Activated CD4-positive, alpha-beta T cell treated with anti-CD3 and anti-CD28 coated beads, Interleukin-2, amount 50 U/mL, for 48 hours (primary cell): ENCODE data around the gene TMED3.
"Not testable (repeated sequence)": the region's sequence is repeated elsewhere in the genome, so short reads cannot be mapped to it uniquely, and the experiment has no call there.

Experiments used
- DNase-seq, 2 experiments: peaks; one replicate each; pipeline ENCODE4 v3.0.0-alpha.2; 2020

Gene TMED3

GRCh38 chr15:79319973-79320372 lies 9.1 kb downstream of the TMED3 start:
- DNase-seq: not testable (repeated sequence)

- DNase-seq: no peak
Observed at GRCh38 chr15:79321876-79322275, 11.0 kb downstream of the TMED3 start.

GRCh38 chr15:79322306-79322705 lies 11.4 kb downstream of the TMED3 start:
- no peak for DNase-seq

GRCh38 chr15:79322945-79323344 lies 12.0 kb downstream of the TMED3 start:
- no peak for DNase-seq

GRCh38 chr15:79329171-79329611 lies 18.3 kb downstream of the TMED3 start:
- no peak for DNase-seq

DNA sequence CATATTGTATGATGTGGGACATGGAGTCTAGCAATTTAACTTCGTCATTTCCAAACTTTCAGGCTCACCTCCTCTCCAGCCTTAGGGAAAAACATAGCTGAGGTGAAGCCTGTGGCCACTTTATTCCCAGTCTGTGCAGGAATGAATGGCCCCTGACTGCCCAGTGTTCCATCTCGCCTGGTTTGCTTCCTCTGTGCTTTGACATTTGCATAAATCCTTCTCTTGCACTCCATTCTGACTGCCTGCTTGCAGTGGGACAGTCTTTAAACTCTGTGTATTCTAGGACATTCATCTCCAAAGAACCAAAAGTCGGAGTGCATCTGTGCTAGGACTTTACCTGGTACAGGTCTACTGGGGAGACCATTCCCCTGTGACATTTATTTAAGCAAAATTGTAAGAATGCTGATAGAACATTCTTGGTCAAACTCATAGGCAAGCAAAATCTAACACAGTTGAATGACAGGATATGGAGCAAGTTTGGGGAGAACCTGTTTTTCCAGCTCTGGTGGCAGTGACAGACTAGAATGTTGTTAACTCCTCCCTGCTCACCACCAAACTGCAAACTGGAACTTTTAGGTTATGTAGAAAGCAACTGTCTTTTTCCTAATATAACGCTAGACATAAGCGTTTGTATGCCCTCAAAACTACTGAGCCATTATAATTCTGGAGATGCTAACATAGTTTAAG lies 22.1 kb downstream of the TMED3 start:
- DNase-seq: no peak

- no peak for DNase-seq
Observed at GRCh38 chr15:79337591-79337990, 26.7 kb downstream of the TMED3 start.

- DNase-seq: no peak
Observed at GRCh38 chr15:79339588-79340314, 28.8 kb downstream of the TMED3 start.

DNA sequence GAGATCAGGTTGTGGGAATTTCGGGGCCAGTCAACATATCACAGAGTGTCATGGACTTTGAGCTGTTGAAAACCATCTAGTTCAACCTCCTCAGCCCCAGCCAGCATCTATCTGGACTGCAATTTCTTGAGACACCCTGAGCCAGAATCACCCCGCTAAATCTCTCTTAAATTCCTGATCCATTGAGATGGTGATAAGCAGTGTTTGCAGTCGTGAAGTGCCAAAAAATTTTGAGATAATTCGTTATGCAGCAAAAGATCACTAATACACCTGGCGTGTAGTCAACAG lies 29.3 kb downstream of the TMED3 start:
- no peak for DNase-seq

DNA sequence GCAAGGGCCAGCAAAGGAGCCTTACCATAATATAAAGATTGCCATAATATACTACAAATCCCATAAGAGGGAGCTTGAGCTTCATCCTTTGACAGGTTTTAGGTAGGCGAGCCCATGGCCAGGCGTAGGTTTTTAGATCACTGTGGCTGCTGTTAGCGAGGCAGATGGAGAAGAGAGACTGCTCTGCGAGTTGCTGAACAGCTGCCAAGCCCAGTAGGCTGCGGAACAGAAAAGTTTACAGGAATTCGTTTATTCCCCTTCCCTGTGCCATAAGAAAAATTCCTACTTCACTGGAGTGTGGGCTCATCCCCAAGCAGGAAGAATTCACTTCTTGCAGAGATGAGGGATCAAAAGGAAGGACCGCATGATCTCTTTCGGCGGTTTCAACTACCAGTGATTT lies 30.5 kb downstream of the TMED3 start:
- DNase-seq: no peak

GRCh38 chr15:79349525-79349924 lies 38.6 kb downstream of the TMED3 start:
- no peak for DNase-seq

DNA sequence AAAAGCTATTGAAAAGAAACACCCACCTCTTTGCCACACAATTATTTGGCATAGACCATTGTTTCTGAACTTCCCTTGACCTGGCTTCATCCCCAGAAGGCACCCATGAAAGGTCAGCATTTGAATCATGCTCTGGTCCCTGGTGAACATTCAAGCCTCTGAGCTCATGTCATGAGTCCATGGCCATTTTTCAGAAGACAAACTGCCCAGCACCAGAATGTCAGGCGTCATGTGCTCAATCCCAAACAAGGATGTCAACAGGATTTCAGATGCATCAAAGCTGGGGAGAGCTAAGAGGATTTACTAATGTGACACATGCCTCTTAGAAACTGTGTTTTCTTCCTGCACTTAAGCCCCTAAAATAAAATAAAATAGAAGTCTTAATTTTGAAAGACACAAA lies 41.3 kb downstream of the TMED3 start:
- no peak for DNase-seq

- DNase-seq: no peak
Observed at GRCh38 chr15:79357566-79357965, 46.7 kb downstream of the TMED3 start.

DNA sequence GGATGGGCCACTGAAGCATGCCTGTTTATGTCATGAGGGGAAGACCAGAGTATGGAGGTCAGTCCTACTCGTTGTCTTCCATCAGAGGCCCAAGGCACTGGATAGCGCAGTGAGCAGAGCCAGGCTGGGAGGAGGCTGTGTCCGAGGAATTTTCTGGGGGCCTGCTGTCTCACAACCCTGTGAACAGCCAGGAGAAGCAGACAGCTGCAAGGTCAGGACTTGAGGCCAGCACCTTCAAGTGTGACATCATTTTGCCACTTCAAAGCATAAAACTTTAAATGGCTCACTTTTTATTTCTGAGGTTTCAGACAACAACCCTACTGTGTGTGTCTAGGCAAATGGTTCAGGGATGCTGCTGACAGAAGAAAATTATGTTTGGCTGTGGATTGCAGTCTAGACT lies 47.2 kb downstream of the TMED3 start:
- no peak for DNase-seq

DNA sequence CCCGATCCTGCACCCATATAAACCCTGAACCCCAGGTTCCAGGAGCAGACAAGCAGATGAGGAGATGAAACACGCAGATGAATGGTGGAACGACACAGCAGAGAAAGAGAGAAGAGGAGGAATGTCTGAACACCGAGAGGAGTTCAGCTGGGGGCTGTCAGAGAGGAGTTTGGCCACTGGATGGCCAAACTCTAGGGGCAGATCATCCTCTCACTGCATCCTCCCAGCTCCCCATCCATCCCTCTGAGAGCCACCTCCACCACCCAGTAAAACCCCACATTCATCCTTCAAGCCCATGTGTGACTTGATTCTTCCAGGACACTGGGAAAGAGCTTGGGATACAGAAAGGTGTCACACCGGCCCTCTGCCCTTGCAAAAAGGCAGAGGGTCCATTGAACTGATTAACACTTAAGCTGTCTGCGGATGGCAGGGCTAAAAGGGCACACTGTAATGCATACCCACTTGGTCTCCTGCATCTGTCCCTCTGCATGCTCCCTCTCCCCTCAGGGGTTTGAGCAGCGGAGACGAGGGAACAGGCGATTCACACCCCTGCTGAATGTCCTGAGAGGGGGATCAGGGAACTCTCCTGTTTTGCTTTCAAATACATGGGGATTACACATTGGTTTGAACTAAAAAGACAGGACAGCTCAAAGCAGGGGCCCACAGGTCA lies 53.8 kb downstream of the TMED3 start:
- DNase-seq: no peak

- no peak for DNase-seq
Observed at GRCh38 chr15:79365765-79366164, 54.9 kb downstream of the TMED3 start.

DNA sequence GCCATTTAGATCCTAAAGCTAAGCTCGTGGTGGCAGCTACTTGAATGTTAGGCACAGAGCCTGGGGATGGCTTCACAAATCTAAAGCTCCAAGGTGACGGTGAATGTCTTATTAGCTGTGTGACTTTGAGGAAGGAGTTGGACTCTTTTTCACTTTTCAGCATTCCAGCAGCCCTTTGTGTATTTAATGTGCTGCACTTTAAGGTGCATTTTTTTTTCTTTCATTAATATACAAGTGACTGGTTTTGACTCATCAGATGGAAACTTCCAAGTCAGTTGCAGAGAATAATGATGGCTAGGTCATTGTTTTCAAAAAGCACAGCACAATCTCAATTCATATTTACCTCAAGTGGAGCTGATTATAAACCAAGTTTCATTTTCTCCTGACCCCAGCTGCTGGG lies 55.8 kb downstream of the TMED3 start:
- DNase-seq: no peak

GRCh38 chr15:79370716-79371115 lies 59.8 kb downstream of the TMED3 start:
- no peak for DNase-seq

- no peak for DNase-seq
Observed at GRCh38 chr15:79371591-79371990, 60.7 kb downstream of the TMED3 start.

DNA sequence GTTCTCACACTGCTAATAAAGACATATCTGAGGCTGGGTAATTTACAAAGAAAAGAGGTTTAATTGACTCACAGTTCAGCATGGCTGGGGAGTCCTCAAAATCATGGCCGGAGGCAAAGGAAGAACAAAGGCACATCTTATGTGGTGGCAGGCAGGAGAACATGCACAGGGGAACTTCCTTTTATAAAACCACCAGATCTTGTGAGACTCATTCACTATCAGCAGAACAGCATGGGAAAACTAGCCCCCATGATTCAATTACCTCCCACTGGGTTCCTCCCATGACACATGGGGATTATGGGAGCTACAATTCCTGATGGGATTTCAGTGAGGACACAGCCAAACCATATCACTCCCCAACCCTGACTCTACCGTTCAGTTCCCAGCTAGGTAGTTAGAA lies 61.5 kb downstream of the TMED3 start:
- no peak for DNase-seq
